Activated CD4-positive, CD25-positive, alpha-beta regulatory T cell (primary cell): ENCODE data around the gene CCDC195.

Experiments
- DNase-seq, 4 experiments: peaks; one replicate each; lab custom pipeline; 2025; lab: John Stamatoyannopoulos, UW

CCDC195 gene, protein sequence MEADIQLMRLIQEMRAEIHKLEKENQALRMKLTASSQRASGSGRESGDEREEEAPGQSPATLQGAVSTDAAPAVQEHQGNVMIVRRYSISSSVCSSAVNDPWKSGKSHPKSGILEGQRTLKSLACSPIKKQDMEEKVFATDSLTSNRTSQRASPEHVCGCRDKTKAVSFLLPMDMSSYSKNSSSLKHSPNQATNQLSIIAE

DNA sequence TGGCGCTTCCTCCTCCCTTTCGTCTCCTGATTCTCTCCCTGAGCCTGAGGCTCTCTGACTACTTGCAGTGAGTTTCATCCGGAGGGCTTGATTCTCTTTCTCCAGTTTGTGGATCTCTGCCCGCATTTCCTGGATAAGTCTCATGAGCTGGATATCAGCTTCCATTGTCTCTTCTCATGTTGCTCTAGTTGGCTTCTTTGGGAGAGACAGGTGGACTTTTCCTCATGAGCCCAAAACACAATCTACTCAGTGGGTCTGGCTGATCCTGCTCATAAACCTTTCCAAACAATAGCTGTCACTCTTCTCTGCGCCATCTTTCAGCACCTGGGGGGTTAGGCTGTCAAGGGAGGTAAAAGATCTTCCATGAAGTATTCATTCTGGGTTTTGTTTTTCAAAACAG is at the start of gene CCDC195:
Gene CCDC195, minus strand, starts transcription at position 165 of the 400 bp plus-strand sequence. Its CDS starts 0 bp downstream, at position 165.
- no peak for DNase-seq

DNA sequence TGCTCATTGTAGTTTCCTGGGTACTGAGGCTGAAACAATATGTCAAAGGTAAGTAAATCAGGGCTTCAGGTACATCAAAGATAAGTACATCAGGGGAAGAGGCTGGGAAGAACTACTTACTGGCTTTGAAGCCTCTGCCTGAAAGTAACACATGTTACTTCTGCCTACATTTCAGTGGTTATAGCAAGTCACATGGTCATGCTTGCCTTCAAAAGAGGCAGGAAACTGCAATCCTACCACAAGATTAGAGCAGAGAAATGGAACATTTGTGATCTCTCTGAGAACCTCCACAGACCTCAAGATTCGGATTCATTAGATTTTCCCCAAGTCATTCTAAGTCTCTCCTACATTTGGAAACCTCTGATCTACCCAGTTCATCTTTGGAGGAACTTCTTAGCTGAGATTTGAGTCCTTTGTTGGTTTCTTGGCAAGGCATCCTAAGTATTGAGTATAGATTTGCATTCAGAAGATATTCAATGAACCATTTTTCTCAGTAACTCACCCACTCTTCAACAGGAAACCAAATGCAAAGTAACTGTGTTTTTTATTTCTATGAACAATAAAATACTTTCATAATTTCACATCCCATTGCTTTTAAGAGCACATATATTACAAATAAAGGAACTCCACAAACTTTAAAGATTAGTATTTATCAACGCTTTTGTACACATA is 48.5 kb upstream of the CCDC195 start:
- no peak for DNase-seq

DNA sequence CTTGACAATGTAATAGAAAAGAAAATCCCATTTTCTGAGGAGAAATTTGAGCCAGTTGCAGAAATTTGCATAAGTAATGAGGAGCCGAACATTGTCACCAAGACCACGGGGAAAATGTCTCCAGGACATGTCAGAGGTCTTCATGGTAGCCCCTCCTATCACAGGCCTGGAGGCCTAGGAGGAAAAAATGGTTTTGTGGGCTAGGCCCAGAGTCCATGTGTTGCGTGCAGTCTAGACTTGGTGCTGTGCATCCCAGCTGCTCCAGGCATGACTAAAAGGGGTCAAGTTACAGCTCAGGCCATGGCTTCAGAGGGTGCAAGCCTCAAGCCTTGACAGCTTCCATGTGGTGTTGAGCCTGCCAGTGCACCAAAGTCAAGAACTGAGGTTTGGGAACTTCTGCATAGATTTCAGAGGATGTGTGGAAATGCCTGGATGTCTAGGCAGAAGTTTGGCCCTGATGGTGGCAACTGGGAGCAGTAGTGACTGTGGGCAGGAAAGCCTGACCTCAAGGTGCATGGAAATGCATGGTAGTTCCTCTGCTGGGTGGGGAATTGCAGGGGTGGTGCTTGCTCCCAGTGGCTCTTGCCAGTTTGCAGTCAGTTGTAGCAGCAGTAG is 41.9 kb upstream of the CCDC195 start:
- no peak for DNase-seq

DNA sequence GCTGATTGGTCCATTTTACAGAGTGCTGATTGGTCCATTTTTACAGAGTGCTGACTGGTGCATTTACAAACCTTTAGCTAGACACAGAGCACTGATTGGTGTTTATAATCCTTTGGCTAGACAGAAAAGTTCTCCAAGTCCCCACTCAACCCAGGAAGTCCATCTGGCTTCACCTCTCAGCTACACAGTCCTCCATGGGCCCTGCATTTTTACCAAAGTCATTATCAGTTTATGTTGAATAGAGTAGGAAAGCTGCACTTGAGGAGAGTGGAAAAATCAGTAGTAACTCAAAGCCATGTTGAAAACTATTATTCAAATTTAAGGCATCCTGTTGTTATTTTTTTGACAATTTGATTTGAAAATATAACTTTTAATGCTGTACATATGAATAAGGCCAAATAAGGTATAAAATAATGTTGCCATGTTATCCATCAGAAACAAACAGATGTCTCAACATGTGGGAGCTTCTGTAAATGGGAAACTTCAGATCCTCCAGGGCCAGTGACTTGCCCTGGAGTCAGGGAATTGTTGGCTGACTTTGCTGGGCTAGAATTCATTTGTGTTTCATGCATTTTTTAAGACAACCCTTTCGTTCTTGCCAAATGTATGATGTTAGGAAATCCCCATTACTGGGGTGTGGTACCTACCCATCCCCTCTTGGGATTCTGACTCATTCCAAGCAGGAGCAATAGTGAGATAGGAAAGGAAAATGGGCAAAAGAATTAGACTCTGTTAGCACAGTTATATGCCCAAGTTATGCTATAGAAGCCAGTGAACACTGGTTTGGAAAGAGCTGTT is 37.8 kb upstream of the CCDC195 start:
- DNase-seq = no peak

DNA sequence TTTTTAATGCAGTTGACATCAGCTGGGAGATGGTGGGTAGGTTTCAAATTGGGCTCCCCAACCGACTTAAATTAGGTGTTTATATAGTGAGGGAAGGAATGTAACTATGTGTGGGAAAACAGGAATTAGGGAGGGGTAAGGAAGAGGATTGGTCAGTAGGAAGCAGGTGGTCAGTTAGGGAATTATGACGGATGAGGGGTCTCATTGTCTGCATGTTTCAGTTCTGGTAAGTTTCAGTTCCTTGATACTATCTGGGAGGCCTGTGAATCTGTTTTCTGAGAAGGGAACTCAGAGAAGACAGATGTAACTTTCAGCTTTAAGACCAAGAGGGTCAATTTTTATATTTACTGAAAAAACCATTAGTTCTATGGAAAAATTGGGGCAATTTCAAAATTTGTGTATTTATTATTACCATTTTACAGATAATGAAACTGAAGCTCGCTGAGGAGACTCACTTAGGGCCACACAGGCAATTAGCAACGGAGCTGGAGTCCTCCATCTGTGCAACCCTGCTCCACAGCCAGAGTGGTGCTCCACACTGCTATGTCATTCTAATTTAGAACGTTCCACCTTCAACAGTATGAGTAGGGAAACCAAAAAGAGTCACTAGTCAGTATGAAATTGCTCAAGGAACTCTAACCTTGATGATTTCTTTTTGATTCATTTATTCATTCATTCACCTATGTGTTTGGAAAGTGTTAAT is 36.0 kb upstream of the CCDC195 start:
- no peak for DNase-seq

DNA sequence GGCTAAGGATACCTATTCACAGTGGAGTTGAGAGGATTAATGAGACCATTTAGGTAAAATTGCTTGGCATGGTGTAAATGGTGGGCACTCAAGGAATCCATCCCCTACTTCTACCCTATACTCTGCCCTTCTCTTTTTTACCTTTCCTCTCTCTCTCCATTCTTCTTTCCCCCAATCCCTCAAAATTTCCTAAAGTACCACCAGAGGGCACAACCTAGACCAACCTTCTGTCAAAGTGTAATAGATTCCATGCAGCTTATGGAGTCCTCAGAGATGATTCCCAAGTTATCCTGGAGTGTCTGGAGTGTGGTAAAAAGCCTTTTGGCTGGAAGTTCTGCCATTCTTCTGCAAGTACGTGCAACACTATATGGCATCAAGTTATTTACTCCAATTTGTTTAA is 33.0 kb upstream of the CCDC195 start:
- DNase-seq = no peak

DNA sequence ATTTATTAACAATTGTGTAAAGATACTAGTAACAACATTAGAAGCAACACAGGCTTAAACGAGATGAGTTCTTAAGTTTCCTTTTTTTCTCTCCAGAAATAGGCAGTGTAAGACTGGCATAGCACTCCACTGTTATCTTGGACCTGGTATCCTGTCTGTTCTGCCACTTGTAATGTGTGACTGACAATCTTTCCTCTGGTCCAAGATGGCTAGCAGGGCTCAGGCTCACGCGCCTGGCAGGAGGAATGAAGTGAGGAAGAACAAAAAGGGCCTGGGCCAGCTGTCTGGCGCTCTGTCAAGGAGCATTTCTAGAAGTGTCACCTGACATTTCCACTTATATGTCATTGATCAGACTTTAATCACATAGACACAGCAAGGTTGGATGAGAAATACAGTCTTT is 31.6 kb upstream of the CCDC195 start:
- DNase-seq = no peak

DNA sequence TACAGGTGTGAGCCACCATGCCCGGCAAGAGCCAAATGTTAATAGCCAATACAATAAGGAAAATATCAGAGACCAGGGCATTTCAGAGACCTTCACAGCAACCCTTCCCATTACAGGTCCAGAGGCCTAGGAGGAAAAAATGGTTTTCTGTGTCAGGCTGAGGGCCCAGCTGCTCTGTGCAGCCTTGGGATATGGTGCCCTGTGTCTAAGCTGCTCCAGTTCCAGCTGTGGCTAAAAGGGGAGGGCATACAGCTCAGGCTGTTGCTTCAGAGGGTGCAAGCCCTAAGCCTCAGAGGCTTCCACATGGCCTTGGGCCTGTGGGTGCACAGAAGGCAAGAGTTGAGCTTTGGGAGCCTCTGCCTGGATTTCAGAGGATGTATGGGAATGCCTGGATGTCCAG is 20.1 kb upstream of the CCDC195 start:
- DNase-seq = no peak

DNA sequence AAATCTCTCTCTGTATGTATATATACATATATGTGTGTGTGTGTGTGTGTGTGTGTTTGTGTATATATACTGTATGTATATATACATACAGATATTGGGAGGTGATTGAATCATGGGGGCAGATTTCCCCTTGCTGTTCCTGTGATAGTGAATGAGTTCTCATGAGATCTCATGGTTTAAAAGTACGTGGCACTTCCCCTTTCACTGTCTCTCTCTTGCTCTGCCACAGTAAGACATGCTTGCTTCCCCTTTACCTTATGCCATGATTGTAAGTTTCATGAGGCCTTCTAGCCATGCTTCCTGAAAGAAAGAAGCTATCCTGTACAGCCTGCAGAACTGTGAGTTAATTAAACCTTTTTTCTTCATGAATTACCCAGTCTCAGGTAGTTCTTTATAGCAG is 18.8 kb upstream of the CCDC195 start:
- DNase-seq = no peak

DNA sequence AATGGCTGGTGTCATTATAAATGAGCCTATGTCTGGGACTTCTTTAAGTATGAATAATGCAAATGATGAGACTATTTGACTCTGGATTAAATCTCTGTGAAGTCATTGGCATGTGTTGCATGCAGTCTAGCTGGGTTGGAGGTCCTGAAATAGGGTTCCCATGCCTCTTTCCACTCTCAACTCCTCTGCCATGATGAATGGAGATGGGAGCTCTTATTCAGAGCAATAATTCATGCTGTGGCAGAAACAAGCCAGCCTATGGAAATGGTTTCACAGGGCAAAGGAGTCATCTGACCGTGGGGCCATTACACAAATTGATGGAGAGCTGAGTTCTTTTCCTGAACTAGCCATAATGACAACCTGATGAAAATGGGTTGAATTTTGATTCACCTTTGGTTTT is 15.5 kb upstream of the CCDC195 start:
- no peak for DNase-seq

DNA sequence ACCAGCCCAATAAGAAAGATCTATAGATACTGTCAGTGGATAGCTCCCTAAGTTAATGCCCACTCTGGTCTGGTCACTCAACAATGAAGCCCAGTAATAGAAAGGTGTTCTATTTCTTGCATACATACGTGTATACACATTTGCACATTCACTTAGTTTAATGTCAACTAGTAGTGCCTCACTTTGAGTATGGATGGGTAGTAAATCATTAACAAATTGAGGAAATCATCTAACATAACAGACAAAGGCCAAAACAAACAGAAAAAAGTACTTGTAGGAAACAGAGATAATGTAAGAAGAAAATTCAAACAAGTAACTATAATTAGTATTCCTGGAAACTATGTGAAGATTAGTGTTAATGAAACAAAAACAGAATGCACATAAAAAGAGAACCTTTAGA is 13.3 kb upstream of the CCDC195 start:
- no peak for DNase-seq

DNA sequence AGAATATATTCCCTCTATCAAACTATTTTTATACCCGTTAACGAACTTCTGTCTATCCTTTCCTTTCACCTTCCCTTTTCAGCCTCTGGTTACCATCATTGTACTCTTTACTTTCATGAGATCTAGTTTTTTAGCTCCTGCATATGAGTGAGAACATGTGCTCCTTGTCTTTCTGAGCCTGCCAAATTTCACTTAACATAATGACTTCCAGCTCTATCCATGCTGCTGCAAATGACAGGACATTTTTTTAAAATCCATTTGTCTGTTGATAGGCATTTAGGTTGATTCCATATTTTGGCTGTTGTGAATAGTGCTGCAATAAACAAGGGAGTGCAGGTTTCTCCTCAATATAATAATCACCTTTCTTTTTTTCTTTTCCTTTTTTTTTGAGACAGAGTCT is 8.2 kb upstream of the CCDC195 start:
- no peak for DNase-seq

DNA sequence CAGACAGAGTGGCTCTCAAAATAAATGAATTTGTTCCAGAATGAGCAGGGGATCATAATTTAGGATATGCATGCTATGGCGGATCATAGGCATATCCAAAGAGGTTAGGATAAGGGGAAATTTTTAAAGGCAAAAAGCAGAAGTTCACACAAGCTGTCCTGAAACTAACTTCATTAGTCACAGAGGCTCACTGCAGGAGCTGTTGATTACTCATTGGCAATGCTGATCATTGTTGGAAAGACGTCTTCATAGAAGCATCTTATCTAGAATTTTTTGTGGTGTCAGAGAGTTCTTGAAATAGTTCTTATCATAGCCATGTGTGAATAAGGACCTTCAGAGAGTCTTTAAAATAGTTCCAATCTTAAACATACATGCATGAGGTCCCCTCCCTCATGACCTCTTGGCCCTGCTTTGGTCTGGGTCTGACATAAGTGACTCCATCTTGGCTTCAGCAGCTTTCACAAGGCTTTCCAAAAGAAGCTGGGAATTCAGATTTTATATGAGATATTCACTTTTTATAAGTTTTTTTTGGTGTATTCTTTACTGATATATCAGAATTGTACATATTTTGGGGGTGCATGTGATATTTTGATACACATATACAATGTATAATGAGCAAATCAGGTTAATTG is 7.5 kb upstream of the CCDC195 start:
- no peak for DNase-seq

DNA sequence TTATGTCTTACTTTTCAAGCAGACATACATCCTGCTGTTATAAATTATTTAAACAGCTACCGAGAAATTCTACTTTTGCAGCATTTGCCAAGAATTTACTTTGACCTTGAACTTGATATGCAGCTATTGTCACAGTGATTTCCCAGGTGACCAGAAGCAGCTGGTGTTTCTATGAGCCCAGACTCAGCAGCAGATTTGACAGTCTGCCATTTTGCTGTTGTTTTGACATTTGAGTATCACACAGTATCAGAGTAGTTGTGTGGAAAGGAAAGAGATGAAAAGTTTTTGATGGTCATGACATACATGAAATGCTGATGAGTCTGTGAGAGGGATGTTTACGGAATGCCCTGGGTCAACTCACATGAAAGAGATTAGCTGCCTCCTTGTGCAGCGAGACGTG is 6.6 kb upstream of the CCDC195 start:
- no peak for DNase-seq

DNA sequence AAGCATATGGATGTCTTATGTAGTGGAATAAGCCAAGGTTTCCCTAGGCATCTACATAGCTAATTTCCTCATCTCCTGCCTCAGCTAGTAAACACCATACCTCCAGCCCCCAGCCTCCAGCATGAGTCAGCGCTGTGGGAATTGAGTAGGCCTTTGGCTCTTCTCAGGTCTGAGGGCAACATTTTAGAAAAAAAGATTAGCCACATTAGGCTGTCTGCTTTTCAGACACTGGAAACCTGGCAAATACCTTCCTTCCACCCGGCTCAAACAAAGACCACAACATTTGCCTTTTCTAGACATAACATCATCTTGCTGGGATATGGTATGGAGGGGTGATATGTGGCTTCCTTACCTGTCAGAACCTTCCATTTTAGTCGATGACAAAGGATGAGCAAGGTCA is 6.1 kb upstream of the CCDC195 start:
- no peak for DNase-seq

DNA sequence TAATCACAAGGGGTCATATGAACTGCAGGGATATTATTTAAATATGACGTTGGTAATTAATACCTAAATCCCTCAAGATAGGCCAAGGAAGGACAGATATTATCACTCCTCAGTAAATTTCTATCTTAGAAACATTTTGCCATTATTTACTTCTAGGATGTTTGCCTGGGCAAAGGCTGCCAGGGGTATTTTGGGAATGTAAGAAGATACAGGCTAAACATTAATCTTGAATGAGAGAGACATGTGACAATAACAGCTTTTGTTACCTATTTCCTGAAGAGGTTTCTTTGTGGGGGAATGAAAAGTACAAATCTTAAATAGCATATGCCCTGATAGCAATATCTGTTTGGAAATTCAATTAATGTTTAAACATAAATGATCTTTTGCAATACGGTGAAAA is 756 bp upstream of the CCDC195 start:
- no peak for DNase-seq

DNA sequence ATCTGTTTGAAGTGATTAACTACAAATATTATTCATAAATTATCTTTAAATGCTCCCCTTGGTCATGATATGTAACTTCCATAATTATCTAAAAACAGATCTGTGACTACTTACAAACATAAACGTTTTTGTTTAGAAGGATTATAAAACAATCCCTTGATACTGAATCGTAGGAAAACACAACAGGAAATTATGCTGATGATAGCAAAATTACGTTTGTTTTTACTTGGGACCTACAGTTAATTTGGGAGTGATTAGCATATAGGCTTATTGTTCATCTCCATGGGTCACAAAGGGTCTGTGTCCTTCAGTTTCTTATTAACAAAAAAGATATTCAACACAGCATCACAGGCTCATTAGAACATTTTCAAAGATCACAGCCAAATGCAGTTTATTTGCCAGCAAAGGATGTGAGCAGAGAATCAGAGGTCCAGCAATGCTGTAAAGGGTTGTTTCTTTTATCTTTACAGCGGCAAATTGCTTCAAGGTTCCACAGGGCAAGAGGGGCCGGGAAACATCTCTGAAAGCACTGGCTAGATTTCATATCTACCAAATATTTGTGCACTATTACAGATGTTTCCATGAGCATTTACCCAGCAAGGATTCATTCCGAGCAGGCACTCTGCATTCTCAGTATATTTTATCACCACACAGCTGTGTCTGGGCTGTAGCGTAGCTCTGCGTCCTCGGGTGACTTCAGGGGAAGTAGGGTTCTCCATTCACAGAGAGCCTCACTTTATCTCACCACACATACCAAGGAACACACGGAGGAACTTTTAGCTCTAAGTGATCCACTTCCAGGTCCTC is 4.1 kb downstream of the CCDC195 start:
- DNase-seq = no peak

DNA sequence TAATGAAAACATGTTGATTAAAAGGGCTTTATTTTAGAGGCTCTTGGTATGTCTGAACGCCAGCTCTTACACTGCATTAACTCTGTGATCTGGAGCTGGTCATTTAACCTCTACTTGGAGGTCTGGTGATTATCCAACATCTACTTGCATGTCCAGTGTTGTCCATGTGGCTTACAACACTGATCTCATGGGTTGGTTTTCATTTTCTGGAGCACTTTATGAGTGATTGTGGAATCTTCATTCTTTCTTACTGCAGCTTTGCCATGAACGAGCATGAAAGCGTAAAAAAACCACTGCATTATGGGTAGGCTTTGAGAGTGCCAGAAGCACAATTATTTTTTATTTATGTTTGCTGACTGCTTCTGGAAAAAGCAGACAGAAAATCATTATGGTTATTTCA is 4.8 kb downstream of the CCDC195 start:
- DNase-seq = no peak

DNA sequence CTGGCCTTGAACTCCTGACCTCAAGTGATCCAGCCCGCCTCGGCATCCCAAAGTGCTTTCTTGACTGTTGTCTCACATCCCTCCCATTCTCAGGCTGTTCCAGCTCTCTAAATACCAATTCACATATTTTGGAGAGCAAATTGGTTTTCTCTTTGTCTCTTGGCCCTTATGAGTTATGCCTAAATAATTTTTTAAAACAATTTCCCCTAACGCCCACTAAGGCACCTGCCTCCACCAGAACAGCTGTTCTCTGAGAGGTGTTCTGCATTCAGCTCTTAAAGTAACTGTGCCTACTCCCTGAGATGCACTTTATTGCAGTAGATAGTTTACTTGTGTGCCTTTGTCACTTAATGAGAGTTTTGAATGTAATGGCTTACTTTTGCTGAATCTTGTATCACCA is 6.9 kb downstream of the CCDC195 start:
- no peak for DNase-seq

DNA sequence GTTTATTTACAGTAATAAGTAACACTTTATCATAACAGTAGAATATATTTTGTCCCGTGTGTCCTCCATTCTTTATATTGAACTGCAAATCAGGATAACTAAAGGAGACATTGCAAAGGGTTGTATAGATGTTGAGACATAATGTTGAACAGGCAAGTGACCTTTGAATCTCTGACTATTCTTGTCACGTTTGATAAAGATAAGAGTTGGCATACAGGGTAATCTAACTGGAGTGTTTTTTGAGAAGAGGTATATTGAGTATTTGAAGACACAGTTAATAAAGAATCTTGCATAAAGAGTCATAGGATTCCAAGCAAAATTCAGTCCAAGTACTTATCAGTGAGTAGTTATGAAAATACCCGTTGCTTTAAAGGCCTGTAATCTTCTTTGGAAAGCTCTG is 21.7 kb downstream of the CCDC195 start:
- no peak for DNase-seq

DNA sequence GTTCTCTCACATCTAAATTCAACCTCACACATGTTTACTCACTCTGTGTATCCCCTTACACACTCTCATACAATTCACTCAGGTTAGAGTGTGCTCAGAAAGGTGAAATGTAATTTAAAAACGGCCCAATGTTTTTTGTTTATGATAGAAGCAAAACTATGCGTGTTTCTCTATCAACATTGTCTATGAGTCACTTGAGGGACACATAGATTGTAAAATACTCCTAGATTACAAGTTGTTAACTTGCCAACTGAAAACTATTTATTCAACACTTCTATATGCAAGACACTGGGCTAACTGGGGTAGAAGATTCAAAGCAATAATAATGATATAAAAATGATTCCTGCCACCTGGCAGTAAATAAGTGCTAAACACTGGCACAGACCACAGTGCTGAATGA is 24.6 kb downstream of the CCDC195 start:
- no peak for DNase-seq
